Epithelial cell of esophagus (primary cell): ENCODE data around the gene GJB3.

Source experiments
- DNase-seq: peaks from one replicate; pipeline ENCODE4 v3.0.0; 2010; ENCODE audit warnings: low read depth
- H3K4me3 ChIP-seq: 2 replicates; pipeline ENCODE4 v1.5.1; 2011; ENCODE audit warnings: mild to moderate bottlenecking, low read length, control low read depth
- TF ChIP-seq, protein P1 (sequence below): IDR thresholded peaks from 2 replicates; pipeline ENCODE4 v1.5.1; 2011; ENCODE audit warnings: low read depth, mild to moderate bottlenecking, low read length, control low read depth, inconsistent platforms; ENCODE audit not compliant: insufficient read depth; ENCODE audit errors: missing control alignments

The GJB3 gene

DNA sequence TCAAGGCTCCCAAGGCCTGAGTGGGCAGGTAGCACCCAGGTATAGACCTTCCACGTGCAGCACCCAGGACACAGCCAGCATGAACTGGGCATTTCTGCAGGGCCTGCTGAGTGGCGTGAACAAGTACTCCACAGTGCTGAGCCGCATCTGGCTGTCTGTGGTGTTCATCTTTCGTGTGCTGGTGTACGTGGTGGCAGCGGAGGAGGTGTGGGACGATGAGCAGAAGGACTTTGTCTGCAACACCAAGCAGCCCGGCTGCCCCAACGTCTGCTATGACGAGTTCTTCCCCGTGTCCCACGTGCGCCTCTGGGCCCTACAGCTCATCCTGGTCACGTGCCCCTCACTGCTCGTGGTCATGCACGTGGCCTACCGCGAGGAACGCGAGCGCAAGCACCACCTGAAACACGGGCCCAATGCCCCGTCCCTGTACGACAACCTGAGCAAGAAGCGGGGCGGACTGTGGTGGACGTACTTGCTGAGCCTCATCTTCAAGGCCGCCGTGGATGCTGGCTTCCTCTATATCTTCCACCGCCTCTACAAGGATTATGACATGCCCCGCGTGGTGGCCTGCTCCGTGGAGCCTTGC, 19.7 kb upstream of the GJB3 start:
- TF ChIP-seq, protein P1, sequence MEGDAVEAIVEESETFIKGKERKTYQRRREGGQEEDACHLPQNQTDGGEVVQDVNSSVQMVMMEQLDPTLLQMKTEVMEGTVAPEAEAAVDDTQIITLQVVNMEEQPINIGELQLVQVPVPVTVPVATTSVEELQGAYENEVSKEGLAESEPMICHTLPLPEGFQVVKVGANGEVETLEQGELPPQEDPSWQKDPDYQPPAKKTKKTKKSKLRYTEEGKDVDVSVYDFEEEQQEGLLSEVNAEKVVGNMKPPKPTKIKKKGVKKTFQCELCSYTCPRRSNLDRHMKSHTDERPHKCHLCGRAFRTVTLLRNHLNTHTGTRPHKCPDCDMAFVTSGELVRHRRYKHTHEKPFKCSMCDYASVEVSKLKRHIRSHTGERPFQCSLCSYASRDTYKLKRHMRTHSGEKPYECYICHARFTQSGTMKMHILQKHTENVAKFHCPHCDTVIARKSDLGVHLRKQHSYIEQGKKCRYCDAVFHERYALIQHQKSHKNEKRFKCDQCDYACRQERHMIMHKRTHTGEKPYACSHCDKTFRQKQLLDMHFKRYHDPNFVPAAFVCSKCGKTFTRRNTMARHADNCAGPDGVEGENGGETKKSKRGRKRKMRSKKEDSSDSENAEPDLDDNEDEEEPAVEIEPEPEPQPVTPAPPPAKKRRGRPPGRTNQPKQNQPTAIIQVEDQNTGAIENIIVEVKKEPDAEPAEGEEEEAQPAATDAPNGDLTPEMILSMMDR, result no peak
- H3K4me3 ChIP-seq, result no peak overlapping the region
- no peak for DNase-seq

DNA sequence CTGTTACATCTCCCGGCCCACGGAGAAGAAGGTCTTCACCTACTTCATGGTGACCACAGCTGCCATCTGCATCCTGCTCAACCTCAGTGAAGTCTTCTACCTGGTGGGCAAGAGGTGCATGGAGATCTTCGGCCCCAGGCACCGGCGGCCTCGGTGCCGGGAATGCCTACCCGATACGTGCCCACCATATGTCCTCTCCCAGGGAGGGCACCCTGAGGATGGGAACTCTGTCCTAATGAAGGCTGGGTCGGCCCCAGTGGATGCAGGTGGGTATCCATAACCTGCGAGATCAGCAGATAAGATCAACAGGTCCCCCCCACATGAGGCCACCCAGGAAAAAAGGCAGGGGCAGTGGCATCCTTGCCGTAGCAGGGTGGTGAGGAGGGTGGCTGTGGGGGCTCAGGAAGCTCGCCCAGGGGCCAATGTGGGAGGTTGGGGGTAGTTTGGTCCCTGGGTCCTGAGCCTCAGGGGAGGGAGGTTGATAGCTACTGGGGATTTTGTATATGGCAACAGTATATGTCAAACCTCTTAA, 19.2 kb upstream of the GJB3 start:
- TF ChIP-seq, protein P1, result no peak
- H3K4me3 ChIP-seq, result no peak overlapping the region
- DNase-seq, result no peak

DNA sequence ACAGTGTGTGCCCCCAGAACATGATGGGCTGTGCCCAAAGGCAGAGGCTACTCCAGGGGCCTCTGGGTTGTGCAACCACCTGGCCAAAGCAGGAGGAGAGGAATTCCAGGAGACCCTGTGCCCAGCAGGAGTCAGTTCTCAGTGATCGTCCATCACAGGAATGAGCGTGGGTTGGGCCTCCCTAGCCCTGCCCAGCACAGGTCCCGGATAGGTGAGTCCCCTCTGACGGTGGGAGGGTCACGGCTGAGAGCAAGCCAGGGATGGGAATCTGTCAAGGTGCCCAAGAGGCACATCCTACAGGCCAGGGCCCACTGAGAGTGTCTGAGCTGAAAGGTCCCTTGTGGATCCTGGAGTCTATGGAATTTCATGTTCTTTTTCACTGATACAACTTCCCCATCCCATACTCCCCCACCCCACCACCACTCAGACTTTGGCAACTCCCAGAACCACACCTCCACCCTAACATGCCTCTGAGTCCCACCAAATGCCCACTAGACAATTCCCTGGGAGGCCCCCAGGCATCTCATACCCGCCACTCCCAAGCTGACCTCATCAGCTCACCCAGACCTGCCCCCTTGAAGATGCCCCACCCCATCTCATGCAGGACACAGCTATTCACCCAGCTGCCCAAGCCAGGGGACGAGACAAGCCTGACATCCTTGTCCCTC, 18.4 kb upstream of the GJB3 start:
- DNase-seq, result peak; percentile 72
- TF ChIP-seq, protein P1, result no peak
- H3K4me3 ChIP-seq, result no peak overlapping the region

DNA sequence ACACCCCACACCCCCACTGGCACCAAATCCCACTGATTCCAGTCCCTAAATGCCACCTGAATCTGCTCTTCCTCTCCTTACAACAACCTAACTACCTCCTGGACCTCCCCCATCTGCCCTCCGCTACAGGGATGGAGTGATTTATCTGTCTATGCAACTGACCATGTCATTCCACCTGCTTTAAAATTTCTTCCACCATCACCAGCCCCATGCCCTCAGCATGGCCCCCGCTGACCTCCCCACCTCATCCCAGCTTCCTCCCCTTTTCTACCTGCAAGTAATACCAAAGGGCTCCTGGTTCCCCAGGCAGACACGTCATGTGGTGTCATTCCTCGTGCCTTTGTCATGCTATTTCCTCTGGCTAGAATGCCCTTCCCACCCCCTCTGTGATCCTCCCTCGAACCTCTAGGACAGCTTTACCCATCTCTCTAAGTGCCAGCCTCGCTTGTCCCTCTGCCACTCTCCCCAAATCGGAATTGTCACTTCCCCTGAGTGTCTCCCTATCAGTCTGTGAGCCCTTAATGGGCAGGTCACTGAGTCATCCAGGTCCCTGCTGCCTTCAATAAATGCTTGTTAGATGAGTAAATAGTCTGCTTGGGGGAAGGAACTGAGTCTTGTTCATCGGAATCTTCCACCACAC, 17.8 kb upstream of the GJB3 start:
- peak; percentile 95 for DNase-seq
- TF ChIP-seq, protein P1, result no peak
- no peak overlapping the region for H3K4me3 ChIP-seq

DNA sequence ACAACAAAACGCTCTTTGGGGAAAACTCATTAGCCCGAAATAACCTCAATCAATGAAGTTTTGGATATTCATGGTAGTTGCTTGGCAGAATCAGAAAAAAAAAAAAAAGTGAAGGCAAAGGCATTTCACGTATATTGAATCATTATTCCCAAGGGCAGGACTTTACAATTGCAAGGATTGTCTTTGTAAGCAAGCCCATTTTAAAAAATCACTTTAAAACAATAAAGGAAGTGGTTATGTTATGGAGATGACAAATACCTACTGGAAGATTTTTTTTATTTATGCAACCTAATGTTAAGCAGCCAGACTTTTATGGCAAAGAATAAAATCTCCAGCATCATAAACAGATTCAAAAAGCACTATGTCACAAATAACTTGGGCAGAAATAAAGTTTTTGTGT, 12.2 kb upstream of the GJB3 start:
- no peak for DNase-seq
- H3K4me3 ChIP-seq, result no peak overlapping the region
- TF ChIP-seq, protein P1, result no peak

DNA sequence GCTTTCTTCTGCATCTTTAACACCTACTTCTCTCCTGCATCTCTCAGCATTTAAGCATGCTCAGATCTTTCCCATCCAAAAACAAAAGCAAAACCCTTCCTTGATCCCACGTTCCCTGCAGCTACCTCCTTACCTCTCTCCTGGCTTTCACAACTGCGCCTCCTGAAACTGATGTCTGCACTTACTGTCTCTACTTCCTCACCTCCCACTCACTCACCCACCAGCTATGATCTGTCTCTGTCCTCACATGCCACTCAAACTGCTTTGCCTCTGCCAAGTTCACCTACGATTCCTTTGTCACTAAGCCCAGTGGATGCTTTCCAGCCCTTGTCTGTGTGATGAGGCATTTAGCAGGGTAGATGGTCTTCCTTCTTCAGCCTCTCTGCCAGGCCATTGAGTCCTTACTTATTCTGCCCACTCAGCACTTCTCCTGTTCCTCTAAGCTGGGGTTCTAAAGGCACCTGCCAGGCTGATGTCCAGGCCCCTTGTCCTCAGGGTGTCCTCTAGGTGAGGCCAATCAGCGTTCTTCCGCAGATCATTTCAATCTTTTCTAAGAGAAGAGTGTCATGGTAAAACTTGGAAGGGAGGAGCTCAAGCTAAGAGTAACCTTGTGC, 10.0 kb upstream of the GJB3 start:
- peak; percentile 73 for DNase-seq
- TF ChIP-seq, protein P1, result no peak
- H3K4me3 ChIP-seq, result no peak overlapping the region
